ENCODE data around the gene MAST2.

MAST2 gene

GRCh38 chr1:45995298-45995697, 191.9 kb downstream of the MAST2 start:
- DNase-seq = no peak

DNA sequence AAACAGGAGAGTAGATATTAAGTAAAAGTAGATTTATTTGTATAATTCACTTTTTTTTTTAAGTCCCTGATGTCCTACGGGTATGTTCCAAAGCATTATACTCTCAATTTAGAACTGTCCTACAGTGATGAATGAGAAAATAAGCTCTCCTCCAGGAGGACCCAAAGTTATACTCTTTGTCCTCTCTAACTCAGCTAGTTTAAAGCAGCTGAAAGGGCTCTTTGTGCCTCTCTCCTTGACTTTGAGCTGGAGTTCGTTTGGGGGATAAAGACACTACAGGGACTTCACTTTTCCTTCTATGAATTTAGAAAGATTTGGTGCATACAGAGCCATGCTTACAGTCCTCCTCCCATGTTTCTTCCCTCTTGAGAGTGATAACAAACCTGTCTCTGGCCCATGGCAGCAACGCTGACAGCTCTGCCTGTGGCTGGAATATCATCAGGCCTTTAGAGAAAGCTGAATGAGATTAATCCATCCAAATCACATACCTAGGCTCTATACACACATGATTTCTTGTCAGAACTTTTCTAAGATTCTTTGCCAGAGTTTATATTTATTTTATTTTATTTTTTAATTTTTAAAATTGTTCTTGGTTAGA, 194.7 kb downstream of the MAST2 start:
- DNase-seq = no peak

- DNase-seq = no peak
These were observed 196.1 kb downstream of the MAST2 start for GRCh38 chr1:45999507-45999906.

- no peak for DNase-seq
These were observed 197.8 kb downstream of the MAST2 start for GRCh38 chr1:46001081-46001785.

GRCh38 chr1:46002551-46003150, 199.2 kb downstream of the MAST2 start:
- DNase-seq = no peak

DNA sequence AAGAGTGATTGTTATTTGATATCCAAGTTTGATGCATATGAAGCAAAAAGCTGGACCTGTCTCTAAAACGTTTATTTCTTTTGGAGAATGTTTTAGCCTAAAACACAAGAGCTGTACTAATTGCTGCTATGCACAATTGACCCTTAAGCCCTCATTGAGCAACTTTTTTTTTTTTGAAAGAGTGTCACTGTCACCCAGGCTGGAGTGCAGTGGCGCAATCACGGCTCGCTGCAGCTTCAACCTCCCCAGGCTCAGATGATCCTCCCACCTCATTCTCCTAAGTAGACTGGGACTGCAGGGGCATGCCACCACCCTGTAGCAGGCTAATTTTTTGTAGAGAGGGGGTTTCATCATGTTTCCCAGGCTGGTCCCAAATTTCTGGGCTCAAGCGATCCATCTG, 199.9 kb downstream of the MAST2 start:
- no peak for DNase-seq

- no peak for DNase-seq
These were observed 201.1 kb downstream of the MAST2 start for GRCh38 chr1:46004492-46004891.

DNA sequence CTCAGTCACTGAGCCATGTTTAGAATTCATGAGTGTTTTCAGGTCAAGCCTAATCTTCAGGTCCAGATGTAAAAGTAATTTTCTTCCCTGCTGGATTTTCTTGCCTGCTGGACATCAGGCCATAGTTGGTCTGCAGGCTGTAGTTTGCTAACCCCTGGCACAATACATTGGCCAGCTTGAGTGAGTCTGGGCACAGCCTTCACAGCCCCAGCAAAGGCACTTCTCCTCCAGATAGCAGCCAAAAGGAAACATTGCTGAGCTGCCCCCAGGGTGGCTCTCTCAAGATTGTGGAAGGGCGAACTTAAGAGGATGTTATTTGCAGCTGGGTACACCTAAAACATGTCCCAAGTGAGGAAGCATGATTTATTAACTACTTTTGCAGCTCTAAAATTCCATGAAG, 202.2 kb downstream of the MAST2 start:
- no peak for DNase-seq

GRCh38 chr1:46008585-46008984, 205.2 kb downstream of the MAST2 start:
- no peak for DNase-seq

DNA sequence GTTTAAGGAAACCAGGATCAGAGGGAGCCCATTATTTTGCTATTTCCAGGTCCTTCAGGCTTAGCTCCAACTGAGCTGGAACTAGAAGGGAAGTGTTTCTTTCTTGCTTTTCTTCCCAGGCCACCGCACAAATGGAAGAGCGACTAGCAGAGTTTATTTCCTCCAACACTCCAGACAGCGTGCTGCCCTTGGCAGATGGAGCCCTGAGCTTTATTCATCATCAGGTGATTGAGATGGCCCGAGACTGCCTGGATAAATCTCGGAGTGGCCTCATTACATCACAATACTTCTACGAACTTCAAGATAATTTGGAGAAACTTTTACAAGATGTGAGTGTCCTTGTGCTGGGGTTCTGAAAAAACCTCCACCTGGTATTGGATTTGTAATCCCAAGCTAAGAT, 207.2 kb downstream of the MAST2 start:
- no peak for DNase-seq

- DNase-seq = no peak
These were observed 207.8 kb downstream of the MAST2 start for GRCh38 chr1:46011121-46011695.

DNA sequence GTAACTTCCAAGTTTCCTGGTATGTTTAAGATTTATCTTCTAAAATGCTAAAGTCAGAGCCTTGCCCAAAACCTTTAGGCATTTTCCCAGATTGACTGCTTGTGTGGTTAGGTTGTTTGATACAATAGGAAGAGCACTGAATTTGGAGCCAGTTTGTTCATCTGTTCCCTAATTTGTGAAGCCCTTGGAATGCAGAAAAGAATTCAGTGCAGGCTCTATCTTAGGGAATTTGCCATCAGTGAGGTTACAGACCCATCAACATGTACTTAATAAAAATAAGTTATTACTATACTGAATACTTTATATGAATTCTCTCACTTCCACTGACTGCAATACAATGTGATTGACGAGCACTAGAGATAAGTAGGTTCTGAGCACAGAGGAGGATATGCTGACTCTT, 208.8 kb downstream of the MAST2 start:
- no peak for DNase-seq

DNA sequence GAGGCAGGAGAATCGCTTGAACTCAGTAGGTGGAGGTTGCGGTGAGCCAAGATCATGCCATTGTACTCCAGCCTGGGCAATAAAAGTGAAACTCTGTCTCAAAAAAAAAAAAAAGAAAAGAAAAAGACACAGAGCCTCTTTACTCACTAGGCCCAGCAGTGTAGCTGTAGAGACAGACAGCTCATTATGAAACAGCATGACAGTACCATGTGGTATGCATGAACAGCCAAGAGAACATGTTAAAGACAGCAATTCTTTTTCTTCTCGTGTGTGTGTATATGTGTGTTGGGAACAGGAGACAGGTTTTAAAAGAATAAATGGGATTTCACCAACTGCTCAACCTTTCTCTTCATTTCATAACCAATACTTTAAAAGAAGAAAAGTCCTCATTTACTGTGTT, 210.2 kb downstream of the MAST2 start:
- no peak for DNase-seq

- no peak for DNase-seq
These were observed 214.6 kb downstream of the MAST2 start for GRCh38 chr1:46017876-46018503.

DNA sequence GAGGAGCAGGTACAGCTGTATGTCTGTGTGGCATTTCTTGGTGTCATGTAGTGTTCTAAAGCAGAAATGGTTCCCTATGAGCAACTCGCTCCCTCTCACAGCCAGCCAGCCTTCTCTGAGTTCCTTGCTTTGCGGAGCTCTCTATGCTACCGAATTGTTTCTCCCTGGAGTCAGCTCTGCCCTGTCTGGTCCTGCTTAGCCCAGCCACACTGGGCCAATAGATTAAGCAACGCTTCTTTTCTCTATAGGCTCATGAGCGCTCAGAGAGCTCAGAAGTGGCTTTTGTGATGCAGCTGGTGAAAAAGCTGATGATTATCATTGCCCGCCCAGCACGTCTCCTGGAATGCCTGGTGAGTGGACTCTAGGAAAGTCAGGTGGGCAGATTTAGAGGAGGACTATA, 215.9 kb downstream of the MAST2 start:
- DNase-seq = no peak

DNA sequence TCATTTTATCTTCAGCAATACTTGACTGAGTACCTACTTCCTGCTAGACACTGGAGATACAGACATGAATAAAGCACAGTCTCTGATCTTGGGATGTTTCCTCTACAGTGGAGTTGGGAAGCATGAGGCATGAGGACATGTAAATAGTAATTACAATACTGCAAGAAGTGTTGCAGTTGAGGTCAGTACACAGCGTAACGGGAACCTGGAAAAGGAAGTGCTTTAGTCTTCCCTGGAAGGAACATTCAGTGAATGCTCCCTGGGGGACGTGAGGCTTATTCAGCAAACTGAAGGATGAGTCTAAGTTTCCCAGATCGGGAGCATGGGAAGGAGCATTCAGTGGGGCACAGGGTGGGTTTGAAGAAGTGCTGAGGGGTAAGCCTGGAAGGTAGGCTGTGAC, 216.6 kb downstream of the MAST2 start:
- DNase-seq = no peak

DNA sequence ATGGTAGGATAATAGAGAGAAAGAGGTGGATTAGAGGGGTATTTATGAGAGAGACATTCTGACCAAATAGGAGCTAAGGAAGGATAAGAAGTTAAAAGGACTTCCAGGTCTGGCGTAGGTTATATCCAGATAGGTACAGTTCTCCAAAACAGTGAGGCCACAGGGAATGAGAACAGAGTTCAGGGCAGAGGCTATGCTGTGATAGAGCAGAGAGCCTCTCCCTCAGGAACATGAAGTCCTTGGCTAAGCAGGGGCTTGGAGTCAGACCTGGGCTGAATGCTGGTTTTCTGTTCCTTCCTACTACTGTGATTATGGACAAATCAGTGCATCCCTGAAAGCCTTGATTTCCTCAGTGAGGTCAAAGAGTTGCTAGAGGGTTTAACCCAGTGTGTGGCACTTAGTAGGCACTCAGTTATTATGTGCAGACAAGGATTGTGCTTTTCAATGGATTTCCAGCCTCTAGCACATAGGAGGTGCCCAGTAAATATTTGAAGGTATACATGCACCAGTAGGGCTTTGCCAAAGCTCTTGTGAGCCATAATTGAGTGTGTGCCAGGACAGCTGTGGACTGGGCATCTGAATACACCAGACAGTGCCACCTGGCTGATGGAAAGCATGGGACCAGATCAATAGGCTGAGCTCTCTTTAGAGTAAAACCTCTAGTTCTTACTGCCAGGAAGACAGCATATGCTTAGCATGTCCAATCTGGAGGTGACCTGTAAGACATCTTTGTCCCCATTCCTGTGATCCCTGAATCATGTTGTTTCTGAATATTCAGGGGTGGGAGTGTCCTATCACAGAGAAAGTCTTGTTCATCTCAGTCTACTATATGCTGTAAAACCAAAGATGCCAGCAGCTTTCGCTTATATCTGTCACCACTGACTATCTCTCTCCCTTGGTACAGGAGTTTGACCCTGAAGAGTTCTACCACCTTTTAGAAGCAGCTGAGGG, 217.9 kb downstream of the MAST2 start:
- DNase-seq = no peak

DNA sequence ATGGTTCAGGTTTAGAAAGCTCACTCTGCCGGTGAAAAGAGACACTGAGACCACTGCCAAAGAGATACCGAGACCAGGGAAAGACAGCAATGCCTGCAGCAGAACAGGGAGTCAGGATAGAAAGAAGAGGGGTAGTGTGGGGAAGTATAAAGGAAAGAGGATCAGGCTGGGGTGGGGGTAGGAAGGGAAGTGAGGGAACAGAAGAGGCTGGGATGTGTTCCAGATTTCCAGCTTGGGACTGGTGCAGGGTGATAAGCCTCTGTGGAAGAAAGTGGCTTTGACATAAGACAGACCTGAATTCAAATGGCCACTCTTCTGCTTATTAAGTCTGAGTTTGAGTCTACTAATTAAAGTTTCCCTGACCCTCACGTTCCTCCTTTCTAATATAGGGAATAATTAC, 223.1 kb downstream of the MAST2 start:
- DNase-seq = no peak

DNA sequence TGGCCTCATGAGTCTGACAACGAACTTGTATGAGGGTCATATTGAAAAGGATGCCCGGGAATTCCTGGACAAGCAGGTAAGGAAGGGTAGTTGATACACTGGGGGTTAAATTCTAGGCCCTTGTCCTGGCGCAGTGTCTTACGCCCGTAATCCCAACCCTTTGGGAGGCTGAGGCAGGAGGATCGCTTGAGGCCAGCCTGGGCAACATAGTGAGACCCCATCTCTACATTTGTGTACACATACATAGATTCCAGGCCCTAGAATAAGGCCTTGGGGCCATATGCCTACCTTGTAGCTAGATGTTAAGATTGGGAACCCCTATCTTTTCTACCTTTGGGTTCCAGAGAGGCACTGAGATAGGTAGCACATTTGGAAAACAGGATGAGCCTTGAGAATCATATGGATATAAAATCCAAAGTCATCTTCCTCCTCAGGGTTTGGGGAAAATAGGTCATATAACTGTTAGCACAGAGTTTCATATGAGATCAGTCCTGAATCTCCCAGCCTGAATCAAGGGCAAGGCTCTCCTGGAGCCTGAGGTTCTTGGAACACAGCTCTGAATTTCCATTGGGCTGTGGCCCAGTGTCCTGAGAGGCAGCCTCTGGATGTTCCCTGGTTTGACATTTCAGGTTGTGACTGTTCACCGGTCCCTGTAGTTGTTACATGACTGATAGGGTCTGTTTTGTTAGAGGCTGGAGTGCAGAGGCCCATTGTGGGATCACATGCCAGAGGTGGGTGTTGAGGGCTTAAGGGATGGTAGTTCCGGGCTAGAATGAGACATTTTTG, 224.6 kb downstream of the MAST2 start:
- no peak for DNase-seq

DNA sequence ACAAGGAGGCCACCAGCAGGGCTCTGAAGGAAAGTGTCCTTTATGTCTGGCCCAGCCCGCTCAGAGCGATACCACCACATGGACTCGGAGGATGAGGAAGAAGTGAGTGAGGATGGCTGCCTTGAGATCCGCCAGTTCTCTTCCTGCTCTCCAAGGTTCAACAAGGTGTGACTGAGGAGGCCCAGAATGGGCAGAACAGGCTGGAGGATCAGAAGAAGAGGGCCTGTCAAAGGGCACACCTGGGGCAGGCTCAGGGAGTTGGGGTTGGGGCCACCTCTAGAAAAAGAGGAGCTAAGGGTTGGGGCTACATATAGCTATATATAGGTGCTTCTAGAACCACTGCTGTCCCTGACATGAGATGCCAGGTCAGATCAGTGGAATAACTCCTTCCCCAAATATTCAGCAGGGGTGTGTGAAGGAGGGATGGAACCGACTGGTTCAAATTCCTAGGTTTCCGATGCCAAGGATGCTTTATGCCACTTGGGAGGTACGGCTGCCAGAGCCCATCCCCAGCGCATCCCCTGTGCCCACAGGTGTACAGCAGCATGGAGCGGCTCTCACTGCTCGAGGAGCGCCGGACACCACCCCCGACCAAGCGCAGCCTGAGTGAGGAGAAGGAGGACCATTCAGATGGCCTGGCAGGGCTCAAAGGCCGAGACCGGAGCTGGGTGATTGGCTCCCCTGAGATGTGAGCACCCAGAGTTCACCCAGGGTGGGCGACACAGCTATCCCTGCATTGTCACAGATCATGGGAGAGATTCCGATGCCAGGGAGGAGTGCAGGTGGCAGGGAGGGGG, 226.9 kb downstream of the MAST2 start:
- DNase-seq = no peak
